Left colon (tissue), 2 donors: ENCODE data around the gene TACR2. TPM values are rescaled to one million over a fixed set of nuclear protein-coding genes. Genes with fewer than 3 reads are reported as not detected.

ENCODE experiments used
- ATAC-seq: fragments of 200-7000 bp; cut with Tn5 transposase; one replicate; pipeline ENCODE4 v1.9.1; 2020; ENCODE audit warnings: mild to moderate bottlenecking, moderate library complexity
- DNase-seq, 2 donors: peaks; one replicate each; pipeline ENCODE4 v3.0.0-alpha.2; 2020
- intact Hi-C, 2 donors: fragments of 100-400 bp; cut with DNase I in 1 of 2; cut with micrococcal nuclease in 1 of 2; formaldehyde crosslinking; loops; one replicate each; pipeline versions ENCODE4 v1.11.2 to v1.14.0; 2022; cut with DNase I, micrococcal nuclease
- total RNA-seq, 2 donors: library from RNA; stranded (reverse); fragmentation: NEBNext Ultra II Directional; extraction: Animal tissue kit (Norgen Biotek cat#: 25700); gene quantifications; one replicate each; pipeline ENCODE4 v1.2.1, GENCODE V29; 2021
- donor health status: DM: no; HTN: no; CAD: no.
- donor health status: DM: yes; HTN: yes; CAD: no.

The TACR2 gene
- total RNA-seq, 2 donors from 2014 or later, result 0.61 to 26.8 TPM

DNA sequence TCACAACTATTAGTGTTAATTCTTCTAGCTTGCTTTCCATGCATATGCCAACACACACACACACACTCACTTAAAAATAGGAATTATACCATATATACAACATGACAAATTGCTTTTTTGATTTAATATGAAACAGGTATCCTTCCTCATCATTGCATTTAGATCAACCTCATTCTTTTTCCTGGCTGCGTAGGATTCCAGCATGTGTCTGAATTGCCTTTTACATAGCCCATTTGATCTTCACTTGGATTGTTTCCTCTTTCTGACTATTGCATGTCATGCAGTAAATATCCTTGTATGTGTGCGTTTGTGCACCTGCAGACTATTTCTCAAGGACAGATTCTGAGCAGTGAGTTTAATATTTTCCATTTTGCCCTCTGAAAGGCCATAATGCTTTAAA is 28.2 kb downstream of the TACR2 start:
- ATAC-seq (no peak), DNase-seq (no peak)
- intact Hi-C loops, result loop anchor here in 1 of 2 donors (10.0 kb wide), 1 partner anchor 64 kb away; no protein-coding TSS in a partner anchor

DNA sequence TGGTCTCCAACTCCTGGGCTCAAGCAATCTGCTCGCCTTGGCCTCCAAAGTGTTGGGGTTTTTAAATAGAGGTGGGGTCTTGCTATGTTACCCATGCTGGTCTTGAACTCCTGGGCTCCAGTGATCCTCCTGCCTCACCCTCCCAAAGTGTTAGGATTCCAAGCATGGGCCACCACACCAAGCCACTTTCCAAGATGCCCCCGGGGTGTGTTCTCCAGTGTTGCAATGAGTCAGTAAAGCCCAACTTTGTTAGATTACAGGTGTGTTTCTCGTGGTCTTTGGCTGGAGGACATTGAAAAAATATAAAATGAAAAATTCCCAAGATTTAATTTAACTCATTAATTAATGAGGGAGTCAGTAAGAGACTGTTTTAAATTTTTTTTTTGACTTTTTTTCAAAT is 29.2 kb downstream of the TACR2 start:
- intact Hi-C loops, result loop anchor here in 1 of 2 donors (10.0 kb wide), 1 partner anchor 63 kb away; no protein-coding TSS in a partner anchor
- ATAC-seq, result no peak
- no peak for DNase-seq

DNA sequence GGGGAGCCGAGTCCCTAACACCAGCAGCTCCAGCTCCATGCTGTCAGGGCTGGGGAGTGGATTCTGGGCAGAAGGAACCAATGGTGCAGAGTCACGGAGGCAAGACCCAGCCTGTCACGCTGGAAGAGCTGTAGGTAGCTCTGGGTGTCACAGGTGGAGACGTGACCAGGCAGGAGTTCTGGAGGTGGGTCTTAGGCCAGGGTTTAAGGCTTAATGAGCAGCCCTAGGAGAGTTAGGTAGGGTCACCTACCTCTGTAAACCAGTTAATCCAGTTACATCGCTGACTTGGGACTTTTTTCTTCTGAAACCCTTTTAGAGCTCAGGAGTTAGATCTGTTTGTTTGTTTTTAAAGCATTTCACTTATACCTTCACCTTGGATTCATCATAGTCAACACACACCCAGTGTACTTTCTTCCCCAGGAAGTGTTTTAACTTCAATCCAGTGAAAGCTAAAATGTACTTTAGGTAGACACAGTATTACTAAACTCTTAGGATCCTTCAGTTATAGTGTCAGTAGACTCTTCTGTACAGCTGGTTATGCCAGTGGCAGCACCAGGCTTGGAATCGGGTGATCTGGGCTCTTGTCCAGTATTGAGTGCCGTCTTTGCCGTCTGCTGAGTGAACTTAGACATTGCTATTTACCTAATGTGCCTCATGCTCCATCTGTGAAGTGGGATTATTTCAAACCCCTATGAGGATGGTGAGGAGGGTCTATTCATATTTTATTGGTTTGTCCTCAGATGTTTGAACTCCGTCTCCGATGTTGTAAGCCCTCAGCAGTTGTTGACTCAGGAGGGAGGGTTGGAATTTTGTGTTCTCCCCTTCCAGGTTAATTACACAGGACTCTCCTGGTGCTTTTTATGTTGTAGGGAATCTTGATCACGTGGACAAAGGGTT is 31.0 kb downstream of the TACR2 start:
- intact Hi-C loops, result loop anchor here in 1 of 2 donors (10.0 kb wide), 1 partner anchor 61 kb away; no protein-coding TSS in a partner anchor
- ATAC-seq (peak; percentile 65), DNase-seq (no peak)

DNA sequence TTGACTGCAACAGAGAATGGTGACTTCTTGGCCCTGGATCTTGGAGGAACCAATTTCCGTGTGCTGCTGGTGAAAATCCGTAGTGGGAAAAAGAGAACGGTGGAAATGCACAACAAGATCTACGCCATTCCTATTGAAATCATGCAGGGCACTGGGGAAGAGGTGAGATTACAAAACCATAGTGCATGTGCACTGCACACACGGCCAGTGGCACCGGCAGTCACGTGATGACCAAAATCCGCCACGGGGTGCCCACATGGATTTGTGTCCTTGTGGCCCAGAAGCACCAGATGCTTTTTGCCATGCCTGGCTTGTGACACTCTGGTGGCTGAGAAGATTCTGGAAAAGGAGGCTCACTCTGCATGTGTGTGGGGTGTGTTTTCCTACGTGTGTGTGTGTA is 32.4 kb downstream of the TACR2 start:
- ATAC-seq (no peak), DNase-seq (no peak)
- intact Hi-C loops, result loop anchor here in 1 of 2 donors (10.0 kb wide), 1 partner anchor 60 kb away; no protein-coding TSS in a partner anchor

DNA sequence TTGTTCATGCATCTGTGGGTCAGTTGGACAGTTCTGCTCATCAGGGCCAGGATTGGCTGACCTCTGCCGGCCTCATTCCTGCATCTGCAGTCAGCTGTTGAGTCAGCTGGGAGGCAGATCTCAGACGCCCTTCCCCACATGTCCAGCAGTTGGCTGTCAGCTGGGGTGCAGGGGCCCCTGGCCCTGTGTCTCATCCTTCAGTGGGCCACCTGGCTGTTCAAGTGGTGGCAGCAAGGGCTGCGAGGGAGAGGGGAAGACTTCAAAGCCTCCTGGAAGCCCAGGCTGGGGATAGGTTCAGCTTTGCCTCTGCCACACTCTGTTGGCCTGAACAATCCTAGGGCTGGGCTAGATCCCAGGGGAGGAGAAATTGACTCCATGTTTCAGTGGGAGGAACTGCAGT is 33.2 kb downstream of the TACR2 start:
- ATAC-seq (no peak), DNase-seq (no peak)
- intact Hi-C loops, result loop anchor here in 1 of 2 donors (10.0 kb wide), 1 partner anchor 59 kb away; no protein-coding TSS in a partner anchor

DNA sequence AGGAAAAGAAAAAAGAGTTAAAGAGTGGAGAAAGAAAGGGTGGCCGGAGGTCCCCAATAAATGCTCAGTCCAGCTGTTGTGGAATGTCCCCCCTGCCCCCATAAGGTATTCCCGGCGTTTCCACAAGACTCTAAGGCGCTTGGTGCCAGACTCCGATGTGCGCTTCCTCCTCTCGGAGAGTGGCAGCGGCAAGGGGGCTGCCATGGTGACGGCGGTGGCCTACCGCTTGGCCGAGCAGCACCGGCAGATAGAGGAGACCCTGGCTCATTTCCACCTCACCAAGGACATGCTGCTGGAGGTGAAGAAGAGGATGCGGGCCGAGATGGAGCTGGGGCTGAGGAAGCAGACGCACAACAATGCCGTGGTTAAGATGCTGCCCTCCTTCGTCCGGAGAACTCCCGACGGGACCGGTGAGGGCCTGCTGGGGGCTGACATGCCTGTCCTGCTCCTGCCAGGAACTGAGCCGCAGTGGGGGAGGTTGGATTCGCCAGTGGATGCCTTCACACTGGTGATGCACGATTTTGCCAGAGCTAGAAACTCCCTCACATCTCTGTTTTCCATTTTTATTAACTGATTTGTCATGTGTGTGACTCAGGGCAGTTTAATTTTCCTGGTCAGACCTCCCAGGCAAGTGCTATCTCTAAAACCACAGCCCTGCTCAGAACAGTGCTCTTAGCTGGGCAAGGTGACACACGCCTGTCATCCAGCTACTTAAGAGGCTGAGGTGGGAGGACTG is 34.2 kb downstream of the TACR2 start:
- DNase-seq (no peak), ATAC-seq (no peak)
- intact Hi-C loops, result loop anchor here in 1 of 2 donors (10.0 kb wide), 1 partner anchor 58 kb away; no protein-coding TSS in a partner anchor

DNA sequence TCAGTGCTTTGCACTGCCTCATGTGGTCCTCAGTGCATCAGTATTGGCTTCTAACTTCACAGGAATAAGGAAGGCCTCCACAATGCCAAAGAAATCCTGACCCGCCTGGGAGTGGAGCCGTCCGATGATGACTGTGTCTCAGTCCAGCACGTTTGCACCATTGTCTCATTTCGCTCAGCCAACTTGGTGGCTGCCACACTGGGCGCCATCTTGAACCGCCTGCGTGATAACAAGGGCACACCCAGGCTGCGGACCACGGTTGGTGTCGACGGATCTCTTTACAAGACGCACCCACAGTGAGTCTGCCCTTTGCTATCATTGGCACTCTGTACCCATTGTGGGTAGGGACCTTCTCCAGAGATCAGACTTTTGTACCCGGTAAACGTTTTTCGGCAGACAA is 36.9 kb downstream of the TACR2 start:
- intact Hi-C loops, result loop anchor here in 1 of 2 donors (10.0 kb wide), 1 partner anchor 55 kb away; no protein-coding TSS in a partner anchor
- ATAC-seq, result no peak
- DNase-seq, result no peak

DNA sequence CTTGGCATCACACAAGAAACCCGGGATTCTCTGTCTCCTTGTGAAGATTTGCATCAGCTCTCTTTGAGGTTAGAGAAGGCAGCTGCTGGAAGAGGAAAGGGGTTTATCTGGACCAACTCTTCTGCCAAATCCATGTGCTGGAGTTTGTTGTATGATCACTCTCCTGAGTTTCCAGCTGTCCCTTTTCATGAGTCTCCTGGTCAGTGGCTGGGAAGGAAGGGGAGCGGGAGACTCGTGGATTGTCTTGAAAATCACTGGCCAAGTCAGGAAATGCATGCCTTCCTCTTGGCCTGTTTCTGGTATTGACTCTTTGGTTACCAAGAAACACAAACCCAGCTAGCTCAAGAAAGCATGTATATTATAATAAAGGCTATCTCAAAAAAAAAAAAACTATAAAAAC is 38.8 kb downstream of the TACR2 start:
- ATAC-seq (no peak), DNase-seq (no peak)
- intact Hi-C loops, result no loop called here

DNA sequence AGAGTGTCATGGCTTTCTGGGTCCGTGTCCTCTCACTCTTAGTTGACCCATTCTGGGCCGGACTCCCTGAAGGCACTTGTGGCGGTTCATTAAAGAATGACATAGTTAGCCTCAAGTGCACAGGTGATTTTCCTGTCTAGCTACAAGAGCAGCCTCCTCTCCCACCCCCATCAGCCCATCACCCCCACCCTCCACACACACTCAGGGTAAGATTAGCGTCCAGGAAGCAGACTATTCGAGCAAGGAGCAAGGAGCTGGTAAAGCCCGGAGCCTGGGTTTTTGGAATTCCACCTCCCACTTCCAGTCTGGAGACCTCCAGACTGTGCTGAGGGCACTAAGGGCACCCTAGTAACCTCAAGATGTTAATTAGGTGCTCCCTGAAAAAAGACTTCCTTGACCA is 39.5 kb downstream of the TACR2 start:
- intact Hi-C loops, result no loop called here
- ATAC-seq, result no peak

DNA sequence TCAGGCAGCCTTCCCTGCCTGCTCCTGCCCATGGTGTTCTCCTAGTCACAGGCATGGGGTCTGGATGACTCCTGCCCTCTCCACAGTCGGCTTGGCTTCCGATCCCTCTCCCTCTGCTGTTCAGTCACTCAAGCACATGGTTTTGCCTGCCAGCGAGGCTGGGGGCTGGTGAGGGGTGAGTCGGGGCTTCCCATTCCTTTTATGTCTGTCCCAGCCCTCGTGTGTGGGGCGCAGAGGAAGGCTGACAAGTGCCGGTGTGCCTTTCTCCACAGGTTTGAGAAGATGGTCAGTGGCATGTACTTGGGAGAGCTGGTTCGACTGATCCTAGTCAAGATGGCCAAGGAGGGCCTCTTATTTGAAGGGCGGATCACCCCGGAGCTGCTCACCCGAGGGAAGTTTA is 40.1 kb downstream of the TACR2 start:
- intact Hi-C loops, result no loop called here
- no peak for ATAC-seq
- no peak for DNase-seq

More for the DNA sequence above, 39.5 kb downstream of the TACR2 start:
- DNase-seq, result no peak

DNA sequence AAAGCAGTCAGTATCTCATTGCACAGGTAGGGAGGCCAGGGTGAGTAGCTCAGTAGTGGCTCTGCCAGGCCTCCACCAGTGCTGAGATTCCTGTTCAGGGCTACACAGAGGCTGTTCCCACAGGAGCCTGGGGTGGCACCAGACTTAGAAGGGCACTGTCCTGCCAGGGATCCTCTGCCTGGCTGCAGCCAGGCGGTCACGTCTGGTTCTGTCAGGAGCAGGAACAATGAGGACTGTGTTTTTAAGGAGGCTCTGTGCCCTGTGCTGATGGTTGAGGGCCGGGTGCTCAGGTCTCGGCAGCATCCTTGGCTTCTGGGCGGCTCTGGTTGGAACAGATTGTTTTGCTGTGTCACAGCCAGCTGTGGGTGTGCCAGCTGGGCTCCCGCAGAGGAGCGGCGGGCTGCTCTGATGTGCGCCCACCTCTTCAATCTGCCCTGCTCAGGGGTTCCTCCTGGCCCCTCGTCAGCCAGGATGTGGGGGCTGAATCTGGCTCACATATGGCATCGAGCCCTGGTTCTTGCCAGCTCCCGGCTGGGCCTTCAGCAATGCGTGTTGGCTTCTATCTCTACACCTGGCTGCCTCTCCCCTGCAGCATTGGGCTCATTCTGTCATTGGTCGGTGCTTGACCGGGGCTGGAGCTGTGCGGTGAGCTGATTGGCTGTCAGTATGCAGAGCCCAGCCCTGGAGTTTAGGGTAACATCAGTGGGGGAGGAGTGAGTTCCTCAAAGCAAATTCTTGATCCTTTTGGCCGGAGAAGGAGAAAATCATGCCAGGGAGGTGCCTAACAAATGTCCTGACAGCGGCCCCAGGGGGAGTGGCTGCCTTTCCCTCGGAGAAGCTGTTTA is 41.2 kb downstream of the TACR2 start:
- DNase-seq (peak in 1 of 2 donors; percentile 42), ATAC-seq (peak; percentile 37)
- intact Hi-C loops, result no loop called here

DNA sequence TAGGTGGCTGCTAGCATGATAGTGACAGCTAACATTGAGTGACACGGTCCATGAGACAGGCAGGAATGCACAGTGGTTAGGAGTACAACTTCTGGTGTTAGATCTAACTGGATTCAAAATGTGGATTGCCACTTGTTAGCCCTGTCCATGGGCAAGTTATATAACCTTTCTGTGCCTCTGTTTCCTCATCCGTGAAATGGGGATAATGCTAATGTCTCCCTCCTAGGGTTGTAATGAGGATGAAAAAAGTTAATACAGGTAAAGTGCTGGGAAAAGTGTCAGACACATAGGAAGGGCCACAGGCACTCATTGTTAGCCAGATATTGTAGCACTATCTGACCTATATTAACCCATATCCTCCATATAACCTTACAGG is 41.8 kb downstream of the TACR2 start:
- ATAC-seq (no peak), DNase-seq (no peak)
- intact Hi-C loops, result no loop called here

DNA sequence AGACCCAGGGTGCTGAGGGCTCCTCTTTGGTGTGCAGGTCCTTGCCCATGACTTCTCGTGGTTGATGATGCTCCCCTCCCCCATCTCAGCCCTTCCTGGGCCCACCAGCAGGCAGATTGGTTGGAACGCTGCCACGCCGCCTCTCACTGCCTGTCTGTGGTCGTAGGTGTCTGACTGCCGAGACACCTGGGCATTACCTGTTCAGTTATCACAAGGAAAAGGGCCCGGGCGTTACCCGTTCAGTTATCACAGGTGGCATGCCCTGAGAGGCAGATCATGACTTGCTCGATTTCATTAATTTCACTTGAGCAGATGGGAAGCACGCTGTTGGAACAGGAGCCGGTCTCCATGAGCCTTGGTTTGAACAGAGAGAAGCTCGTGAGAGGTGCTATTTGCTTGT is 42.5 kb downstream of the TACR2 start:
- intact Hi-C loops, result no loop called here
- no peak for ATAC-seq
- no peak for DNase-seq

DNA sequence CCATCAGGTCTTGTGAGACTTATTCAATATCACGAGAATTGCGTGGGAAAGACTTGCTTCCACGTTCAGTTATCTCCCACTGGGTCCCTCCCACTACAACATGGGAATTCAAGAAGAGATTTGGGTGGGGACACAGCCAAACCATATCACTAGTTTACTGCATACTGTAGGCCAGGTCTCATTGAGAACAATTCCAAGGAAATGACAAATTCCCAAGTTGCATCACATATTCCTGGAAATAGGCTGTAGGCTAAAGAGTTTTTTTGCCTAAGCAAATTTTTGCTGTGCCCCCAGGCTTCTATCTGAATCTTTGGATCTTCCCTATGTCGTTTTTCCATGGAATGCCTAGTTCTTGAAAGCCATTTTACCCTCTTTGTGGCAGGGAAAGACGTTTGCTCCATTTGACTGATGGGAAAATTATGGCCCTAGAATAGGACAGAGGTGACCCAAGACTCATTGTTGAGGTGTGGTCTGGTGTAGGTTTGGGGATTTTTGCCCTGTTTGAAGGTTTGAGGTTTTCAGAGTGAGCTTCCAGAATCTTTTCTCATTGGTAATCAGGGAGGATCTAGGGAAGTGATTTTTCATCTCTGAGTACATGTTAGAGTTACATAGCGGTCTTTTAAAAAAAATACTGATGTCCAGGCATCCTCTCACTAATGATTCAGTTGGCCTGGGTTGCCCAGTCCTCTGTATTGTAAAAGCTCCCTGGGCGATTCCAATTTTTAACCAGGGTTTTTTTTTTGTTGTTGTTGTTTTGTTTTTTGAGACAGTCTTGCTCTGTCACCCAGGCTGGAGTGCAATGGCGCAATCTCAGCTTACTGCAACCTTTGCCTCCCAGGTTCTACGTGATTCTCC is 44.4 kb downstream of the TACR2 start:
- ATAC-seq (no peak), DNase-seq (no peak)
- intact Hi-C loops, result no loop called here

DNA sequence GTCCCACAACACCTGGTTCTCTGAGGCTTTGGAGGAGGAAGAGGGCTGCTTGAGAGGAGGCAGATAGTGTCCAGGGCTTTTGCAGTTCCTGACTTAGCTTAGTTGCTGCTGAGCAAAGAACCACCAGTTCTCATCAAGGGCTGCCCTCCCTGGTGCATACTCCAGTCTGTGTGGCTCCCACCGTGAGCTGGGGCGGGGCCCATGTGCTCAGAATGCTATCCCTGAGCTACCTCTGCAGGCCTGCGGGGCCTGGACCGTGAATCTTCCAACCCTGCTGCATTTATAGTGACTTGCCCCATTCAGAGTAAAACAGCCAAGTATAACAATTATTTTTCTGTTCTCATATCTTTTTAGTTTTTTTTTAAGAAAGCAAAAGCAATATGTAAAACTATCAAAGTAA is 49.2 kb downstream of the TACR2 start:
- no peak for DNase-seq
- intact Hi-C loops, result no loop called here
- ATAC-seq, result no peak

DNA sequence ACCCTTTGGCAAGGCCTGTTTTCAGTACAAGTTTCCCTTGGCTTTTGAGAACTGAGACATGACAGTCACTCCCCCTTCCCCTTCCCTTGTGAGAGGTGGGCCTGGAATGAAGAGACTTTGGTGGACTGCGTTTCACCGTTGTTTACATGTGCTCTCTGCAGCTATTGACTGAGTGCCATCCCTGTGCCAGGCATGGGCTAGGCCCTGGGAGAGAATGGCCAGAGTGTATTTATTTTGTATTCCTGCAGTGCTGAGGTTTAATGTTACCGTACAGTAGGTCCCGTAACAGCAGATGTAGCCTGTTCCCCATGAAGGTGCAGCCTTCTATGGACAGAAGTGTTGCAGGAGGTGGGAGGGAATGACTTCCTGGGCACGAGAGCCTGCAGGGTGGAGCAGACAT is 50.0 kb downstream of the TACR2 start:
- DNase-seq (no peak), ATAC-seq (no peak)
- intact Hi-C loops, result no loop called here

DNA sequence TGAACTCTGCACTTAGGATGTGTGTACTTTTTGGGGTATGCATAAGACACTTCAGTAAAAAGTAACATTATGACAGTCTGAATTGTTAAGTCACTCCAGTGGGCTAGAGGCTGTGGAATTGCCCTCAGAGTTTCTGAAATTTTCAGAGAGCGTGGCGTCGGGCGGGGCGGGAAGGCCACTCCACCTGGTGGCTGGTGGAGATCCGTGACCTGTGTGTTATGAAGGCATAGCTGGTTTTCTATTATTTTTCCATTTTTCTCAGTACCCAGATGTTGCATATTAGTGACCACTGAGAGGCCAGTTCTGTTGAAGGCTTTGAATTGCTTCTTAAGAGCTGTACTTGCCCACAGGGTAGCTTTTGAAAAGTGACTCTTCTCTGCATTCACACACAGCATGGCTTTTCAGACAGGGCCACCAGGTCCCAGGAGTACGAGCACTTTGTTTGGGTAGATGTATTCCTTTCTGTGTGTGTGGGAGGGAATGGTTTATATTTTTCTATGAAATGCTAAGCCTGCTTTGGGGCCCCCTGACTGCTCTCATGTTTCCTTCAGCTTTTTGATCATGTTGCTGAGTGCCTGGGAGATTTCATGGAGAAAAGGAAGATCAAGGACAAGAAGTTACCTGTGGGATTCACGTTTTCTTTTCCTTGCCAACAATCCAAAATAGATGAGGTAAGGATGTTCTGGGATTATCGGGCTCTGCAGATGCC is 52.3 kb downstream of the TACR2 start:
- intact Hi-C loops, result no loop called here
- ATAC-seq, result no peak
- DNase-seq, result no peak
